H1 (cell line): ENCODE measurements around the gene STAMBP. TPM values are rescaled to one million over a fixed set of nuclear protein-coding genes. Genes with fewer than 3 reads are reported as not detected.

ENCODE experiments used
- CTCF ChIA-PET: fragments of 300-600 bp; sonication (Branson Sonifier 250); formaldehyde crosslinking; loops from one replicate; lab custom pipeline; 2021; ENCODE audit not compliant: partially characterized antibody; lab: Charles Lee
- POLR2A ChIA-PET: fragments of 300-600 bp; sonication (Branson Sonifier 250); formaldehyde crosslinking; loops from one replicate; lab custom pipeline; 2021; ENCODE audit warnings: inconsistent platforms; ENCODE audit not compliant: partially characterized antibody; lab: Charles Lee
- DNase-seq, 2 experiments: peaks; one replicate each; pipeline versions ENCODE4 v3.0.0 to v3.0.0-alpha.2; 2010 to 2022; ENCODE audit warnings: low spot score in 2 of 2, low read depth in 1 of 2, mixed read lengths in 1 of 2
- FAIRE-seq: peaks from 2 replicates; lab custom pipeline; 2011; peaks lifted over from hg19 to GRCh38; lab: Jason Lieb, UNC
- H2AFZ ChIP-seq: 2 replicates; pipeline ENCODE4 v1.8.1; 2012; ENCODE audit warnings: low read length, inconsistent platforms
- H2AK5ac ChIP-seq: 2 replicates; pipeline ENCODE4 v1.6.1; 2013; ENCODE audit warnings: low read depth, low read length
- H2BK120ac ChIP-seq: replicated peaks from 2 replicates; pipeline ENCODE3; 2013; ENCODE audit warnings: low read depth, low read length, inconsistent platforms
- H2BK12ac ChIP-seq: 2 replicates; pipeline ENCODE4 v1.6.1; 2013; ENCODE audit warnings: low read depth, low read length
- H2BK15ac ChIP-seq: 2 replicates; pipeline ENCODE4 v1.6.1; 2013; ENCODE audit warnings: low read length
- H2BK20ac ChIP-seq: 2 replicates; pipeline ENCODE4 v1.6.1; 2013; ENCODE audit warnings: low read length
- H2BK5ac ChIP-seq: 2 replicates; pipeline ENCODE4 v1.6.1; 2013; ENCODE audit warnings: low read depth, low read length
- H3K14ac ChIP-seq: 2 replicates; pipeline ENCODE4 v1.6.1; 2013; ENCODE audit warnings: inconsistent platforms; ENCODE audit not compliant: insufficient read length
- H3K18ac ChIP-seq: 2 replicates; pipeline ENCODE4 v1.6.1; 2013; ENCODE audit warnings: low read length; ENCODE audit errors: extremely low read depth
- H3K23ac ChIP-seq: 2 replicates; pipeline ENCODE4 v1.6.1; 2013; ENCODE audit warnings: inconsistent platforms; ENCODE audit not compliant: insufficient read length
- H3K23me2 ChIP-seq: 2 replicates; pipeline ENCODE4 v1.6.1; 2013; ENCODE audit warnings: low read depth, low read length
- H3K27ac ChIP-seq: 2 replicates; pipeline ENCODE4 v1.6.1; 2011; ENCODE audit warnings: low read depth, low read length, inconsistent platforms
- H3K27me3 ChIP-seq, 4 experiments: replicated peaks in 1 of 4; 1 replicate in 1 of 4; 2 replicates in 3 of 4; pipeline versions ENCODE4 v1.6.1 to v1.8.1; 2011 to 2013; ENCODE audit warnings: low read length in 3 of 4, mild to moderate bottlenecking in 3 of 4, inconsistent platforms in 2 of 4, mixed read lengths in 2 of 4, moderate library complexity in 1 of 4; ENCODE audit not compliant: control insufficient read depth in 3 of 4, insufficient read depth in 3 of 4; ENCODE audit errors: extremely low read depth in 1 of 4
- H3K36me3 ChIP-seq, 4 experiments: 2 replicates each; pipeline versions ENCODE4 v1.6.1 to v1.8.1; 2011 to 2013; ENCODE audit warnings: mild to moderate bottlenecking in 4 of 4, low read length in 3 of 4, moderate library complexity in 2 of 4, control low read depth in 1 of 4, inconsistent platforms in 1 of 4; ENCODE audit not compliant: insufficient read depth in 4 of 4, control insufficient read depth in 2 of 4
- H3K4ac ChIP-seq: replicated peaks from 2 replicates; pipeline ENCODE3; 2013; ENCODE audit warnings: low read length, low read depth, mixed read lengths, inconsistent platforms; ENCODE audit not compliant: insufficient read length
- H3K4me1 ChIP-seq, 4 experiments: replicated peaks in 1 of 4; 1 replicate in 1 of 4; 2 replicates in 3 of 4; pipeline versions ENCODE4 v1.6.1 to v1.8.1; 2011 to 2013; ENCODE audit warnings: low read length in 3 of 4, inconsistent platforms in 2 of 4, mixed read lengths in 1 of 4; ENCODE audit not compliant: insufficient read depth in 4 of 4, control insufficient read depth in 3 of 4
- H3K4me2 ChIP-seq, 2 experiments: 2 replicates each; pipeline versions ENCODE4 v1.6.1 to v1.8.1; 2011 to 2013; ENCODE audit warnings: low read depth in 2 of 2, low read length in 2 of 2, control low read depth in 1 of 2, inconsistent platforms in 1 of 2, mild to moderate bottlenecking in 1 of 2; ENCODE audit not compliant: insufficient read depth in 1 of 2
- H3K4me3 ChIP-seq, 4 experiments: fragments of 200-600, 300-600 bp in 1 of 4; sonication (generic), shearing (Covaris generic), sonication (Bioruptor Twin) in 1 of 4; 2 replicates each; pipeline versions ENCODE4 v1.5.1 to v1.8.1; 2011 to 2016; ENCODE audit warnings: low read length in 4 of 4, low read depth in 3 of 4, control low read depth in 2 of 4, inconsistent platforms in 2 of 4, mild to moderate bottlenecking in 2 of 4, mixed read lengths in 1 of 4, moderate library complexity in 1 of 4; ENCODE audit not compliant: insufficient read depth in 2 of 4; ENCODE audit errors: extremely low read depth in 1 of 4
- H3K56ac ChIP-seq: replicated peaks from 2 replicates; pipeline ENCODE3; 2013; ENCODE audit warnings: low read depth, mild to moderate bottlenecking, mixed read lengths, low read length, inconsistent platforms; ENCODE audit not compliant: insufficient read length
- H3K79me1 ChIP-seq: 2 replicates; pipeline ENCODE4 v1.6.1; 2013; ENCODE audit warnings: low read depth, low read length, control low read depth
- H3K79me2 ChIP-seq, 2 experiments: 2 replicates each; pipeline versions ENCODE4 v1.6.1 to v1.8.1; 2012 to 2013; ENCODE audit warnings: low read length in 2 of 2, mild to moderate bottlenecking in 2 of 2, inconsistent platforms in 1 of 2; ENCODE audit not compliant: insufficient read depth in 2 of 2, control insufficient read depth in 1 of 2
- H3K9ac ChIP-seq, 4 experiments: replicated peaks in 1 of 4; 1 replicate in 1 of 4; 2 replicates in 3 of 4; pipeline versions ENCODE4 v1.6.1 to v1.8.1; 2011 to 2013; ENCODE audit warnings: low read depth in 3 of 4, low read length in 3 of 4, control low read depth in 2 of 4, mild to moderate bottlenecking in 2 of 4, moderate library complexity in 2 of 4, inconsistent platforms in 1 of 4; ENCODE audit errors: extremely low read depth in 1 of 4
- H3K9me3 ChIP-seq, 2 experiments: 2 replicates each; pipeline versions ENCODE4 v1.6.1 to v1.8.1; 2012 to 2013; ENCODE audit warnings: mild to moderate bottlenecking in 2 of 2, moderate library complexity in 2 of 2, control low read depth in 1 of 2, inconsistent platforms in 1 of 2, low read depth in 1 of 2, low read length in 1 of 2, mixed read lengths in 1 of 2; ENCODE audit not compliant: insufficient read depth in 2 of 2
- H4K20me1 ChIP-seq, 2 experiments: replicated peaks in 1 of 2; 2 replicates each; pipeline versions ENCODE3 to v1.8.1; 2011 to 2013; ENCODE audit warnings: inconsistent platforms in 2 of 2, low read length in 2 of 2, mild to moderate bottlenecking in 1 of 2; ENCODE audit not compliant: insufficient read depth in 2 of 2, control insufficient read depth in 1 of 2
- H4K5ac ChIP-seq: 2 replicates; pipeline ENCODE4 v1.6.1; 2013; ENCODE audit warnings: low read length, low read depth, mixed read lengths, inconsistent platforms; ENCODE audit not compliant: insufficient read length
- H4K8ac ChIP-seq: 2 replicates; pipeline ENCODE4 v1.8.0; 2013; ENCODE audit warnings: mild to moderate bottlenecking, moderate library complexity, low read length, inconsistent platforms; ENCODE audit not compliant: insufficient read depth; ENCODE audit errors: extremely low read depth
- H4K91ac ChIP-seq: replicated peaks from 2 replicates; pipeline ENCODE3; 2013; ENCODE audit warnings: low read length, mixed read lengths, inconsistent platforms; ENCODE audit not compliant: insufficient read length
- CHD1 ChIP-seq: IDR thresholded peaks from 2 replicates; pipeline ENCODE4 v1.6.1; 2012; ENCODE audit warnings: low read depth, low read length, improper control_type of control experiment
- EGR1 ChIP-seq: IDR thresholded peaks from 2 replicates; pipeline ENCODE4 v1.6.1; 2011; ENCODE audit warnings: low read depth, low read length, borderline replicate concordance
- EZH2 ChIP-seq: fragments of 200-600 bp; sonication (generic); IDR thresholded peaks from 2 replicates; pipeline ENCODE4 v1.7.1; 2012; ENCODE audit warnings: low read depth, mild to moderate bottlenecking, moderate library complexity, low read length, inconsistent platforms; ENCODE audit not compliant: severe bottlenecking
- HDAC6 ChIP-seq: IDR thresholded peaks from one replicate; pipeline ENCODE4 v1.7.1; 2012; ENCODE audit warnings: low read depth, mild to moderate bottlenecking, inconsistent platforms, low read length, moderate library complexity
- JUN ChIP-seq: IDR thresholded peaks from 2 replicates; pipeline ENCODE4 v1.6.1; 2011; ENCODE audit warnings: low read depth, mild to moderate bottlenecking, improper control_type of control experiment, low read length
- MAFK ChIP-seq: IDR thresholded peaks from 2 replicates; pipeline ENCODE4 v1.6.1; 2012; ENCODE audit warnings: low read depth, mild to moderate bottlenecking, improper control_type of control experiment, low read length
- NRF1 ChIP-seq: IDR thresholded peaks from 2 replicates; pipeline ENCODE4 v1.6.1; 2011; ENCODE audit warnings: mild to moderate bottlenecking, low read depth, low read length, improper control_type of control experiment
- POLR2AphosphoS5 ChIP-seq: IDR thresholded peaks from 2 replicates; pipeline ENCODE4 v1.6.1; 2011; ENCODE audit warnings: low read depth, low read length
- RAD21 ChIP-seq, 2 experiments: IDR thresholded peaks in 1 of 2; conservative IDR thresholded peaks in 1 of 2; 2 replicates each; pipeline ENCODE4 v1.6.1; 2011; ENCODE audit warnings: low read depth in 2 of 2, low read length in 2 of 2, improper control_type of control experiment in 1 of 2, inconsistent platforms in 1 of 2, mild to moderate bottlenecking in 1 of 2, moderate library complexity in 1 of 2
- RXRA ChIP-seq: IDR thresholded peaks from 2 replicates; pipeline ENCODE4 v1.6.1; 2011; ENCODE audit warnings: low read depth, mild to moderate bottlenecking, low read length, moderate library complexity; ENCODE audit not compliant: insufficient read depth
- SIRT6 ChIP-seq: IDR thresholded peaks from one replicate; pipeline ENCODE4 v1.7.1; 2012; ENCODE audit warnings: low read length, inconsistent platforms
- SP2 ChIP-seq: IDR thresholded peaks from 2 replicates; pipeline ENCODE4 v1.6.1; 2012; ENCODE audit warnings: mild to moderate bottlenecking, low read length, inconsistent platforms
- TAF7 ChIP-seq: optimal IDR thresholded peaks from 2 replicates; pipeline ENCODE3; 2011; ENCODE audit warnings: low read depth, mild to moderate bottlenecking, inconsistent platforms, low read length, moderate library complexity, borderline replicate concordance
- TEAD4 ChIP-seq: IDR thresholded peaks from 2 replicates; pipeline ENCODE4 v1.6.1; 2012; ENCODE audit warnings: low read depth, low read length, inconsistent platforms, mixed read lengths
- WGBS, 2 experiments: shearing (Covaris generic) in 1 of 2; methylation state at CpG; one replicate each; pipeline versions ENCODE4 v1.1.6 to v1.1.7; 2013 to 2015; ENCODE audit warnings: low lambda C conversion rate in 2 of 2, mixed read lengths in 2 of 2, inconsistent platforms in 1 of 2, low coverage in 1 of 2, missing lambda C conversion rate in 1 of 2; ENCODE audit not compliant: insufficient replicate concordance in 2 of 2, insufficient coverage in 1 of 2, insufficient read length in 1 of 2; ENCODE audit errors: extremely low coverage in 1 of 2, missing lambda C conversion rate in 1 of 2; 5-methylcytosine and 5-hydroxymethylcytosine counted together
- polyA plus RNA-seq, 7 experiments: library from polyadenylated mRNA; depleted of rRNA in 3 of 7; stranded (reverse) in 5 of 7; unstranded in 2 of 7; fragments of >200 nt in 5 of 7; fragments of 200-250 nt in 2 of 7; gene quantifications; 1 replicate in 5 of 7; 2 replicates in 1 of 7; 4 replicates in 1 of 7; pipeline versions ENCODE4 v1.2.1 to v1.2.3, GENCODE V29; 2011 to 2013; ENCODE audit warnings: missing spikeins in 2 of 7, mixed read lengths in 2 of 7
- total RNA-seq: library from RNA; stranded (reverse); fragmentation: NEBNext Ultra II Directional; extraction: Animal tissue kit (Norgen Biotek cat#: 25700); gene quantifications from 2 replicates; pipeline ENCODE4 v1.2.1, GENCODE V29; 2021

The STAMBP gene
- total and polyA plus RNA-seq, 2 of the 8 experiments (the other 6 are each of a cell fraction or from before 2014, with no cell fraction given): 35.8 to 49.7 TPM

DNA sequence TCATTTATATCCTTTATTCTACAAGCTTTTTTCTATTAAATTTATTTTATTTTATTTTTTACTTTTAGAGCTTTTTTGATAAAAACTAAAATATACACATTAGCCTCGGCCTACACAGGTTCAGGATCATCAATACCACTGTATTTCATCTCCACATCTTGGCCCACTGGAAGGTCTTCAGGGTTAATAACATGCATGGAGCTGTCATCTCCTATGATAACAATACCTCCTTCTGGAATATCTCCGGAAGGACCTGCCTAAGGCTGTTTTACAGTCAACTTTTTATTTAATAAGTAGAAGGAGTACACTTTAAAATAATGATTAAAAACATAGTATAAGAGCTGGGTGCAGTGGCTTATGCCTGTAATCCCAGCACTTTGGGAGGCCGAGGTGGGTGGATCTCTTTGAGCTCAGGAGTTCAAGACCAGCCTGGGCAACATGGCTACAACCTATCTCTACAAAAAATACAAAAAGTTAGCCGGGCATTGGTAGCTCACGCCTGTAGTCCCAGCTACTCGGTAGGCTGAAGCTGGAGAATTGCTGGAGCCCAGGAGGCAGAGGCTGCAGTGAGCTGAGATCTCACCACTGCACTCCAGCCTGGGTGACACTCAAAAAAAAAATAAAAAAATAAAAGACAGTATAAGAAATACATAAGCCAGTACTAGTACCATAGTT, 82.2 kb downstream of the STAMBP start:
- Histone ChIP-seq H2BK12ac (no peak overlapping the region), H2BK120ac (no peak overlapping the region), H3K4ac (no peak overlapping the region), H3K4me2 (no peak overlapping the region), H3K9ac (no peak overlapping the region), H3K56ac (no peak overlapping the region), H2BK5ac (no peak overlapping the region), H4K20me1 (no peaks in the 10 kb centered on the region), H3K23me2 (no peaks in the 10 kb centered on the region), H3K79me1 (no peaks in the 10 kb centered on the region), H3K36me3 (no peaks in the 10 kb centered on the region), H3K27ac (no peak overlapping the region), H4K8ac (no peak overlapping the region), H3K18ac (no peak overlapping the region), H3K14ac (no peak overlapping the region), H3K79me2 (no peaks in the 10 kb centered on the region), H4K5ac (no peak overlapping the region), H3K23ac (no peak overlapping the region), H3K4me3 (no peak overlapping the region), H3K27me3 (no peaks in the 10 kb centered on the region), H3K4me1 (peaks cover 0 to 5% (median under 1%) of the 10 kb centered on the region in 4 experiments; a peak in 2 of 7 replicates), H4K91ac (no peak overlapping the region), H3K9me3 (no peaks in the 10 kb centered on the region), H2BK20ac (no peak overlapping the region), H2BK15ac (no peak overlapping the region), H2AFZ (no peak overlapping the region), H2AK5ac (no peak overlapping the region)
- FAIRE-seq (no peak), DNase-seq (no peak)
- 72% methylated on average over 6 of the region's 6 CpGs; no CpG with 5 or more reads in 1 of the 2 experiments for WGBS, 2 experiments
- CTCF ChIA-PET: interaction anchor here (0.6 to 3.2 kb wide), 11 partner anchors 9 to 318 kb away, joined by 3 to 21 read pairs (median 3); no protein-coding TSS in a partner anchor
- POLR2A ChIA-PET: interaction anchor here (0.6 to 1.3 kb wide), 3 partner anchors 10 to 288 kb away, joined by 4 read pairs; partner anchors contain the start of gene MTHFD2
- TF ChIP-seq EZH2 (no peak), SIRT6 (no peak), RXRA (no peak), SP2 (no peak), CHD1 (no peak), RAD21 (IDR thresholded peaks at IDR 0.05 in 1 of 2, conservative IDR thresholded peaks at IDR 0.05 in 1 of 2; ENCODE audit: low read depth in 2 of 2, low read length in 2 of 2) (no peak), EGR1 (no peak), TEAD4 (no peak), HDAC6 (no peak), TAF7 (no peak), JUN (no peak), MAFK (no peak), NRF1 (no peak), POLR2AphosphoS5 (no peak)
